Activated T-helper 1 cell treated with Interleukin-2 at 50 U/mL for 16 hours (primary cell): ENCODE results near the gene CABLES1.
"Not testable (repeated sequence)": the region's sequence is repeated elsewhere in the genome, so short reads cannot be mapped to it uniquely, and the experiment has no call there.

Experiments used
- DNase-seq: peaks from one replicate; pipeline ENCODE4 v3.0.0-alpha.2; 2020; ENCODE audit warnings: low read depth

Gene CABLES1

GRCh38 chr18:23241833-23242496 lies 106.7 kb downstream of the CABLES1 start:
- DNase-seq: not testable (repeated sequence)

GRCh38 chr18:23243178-23243577 lies 107.9 kb downstream of the CABLES1 start:
- DNase-seq: no peak

- no peak for DNase-seq
These were observed 108.5 kb downstream of the CABLES1 start for GRCh38 chr18:23243816-23244215.

- no peak for DNase-seq
These were observed 109.1 kb downstream of the CABLES1 start for GRCh38 chr18:23244401-23244800.

- DNase-seq: no peak
These were observed 110.2 kb downstream of the CABLES1 start for GRCh38 chr18:23245461-23245860.

GRCh38 chr18:23247331-23247730 lies 112.0 kb downstream of the CABLES1 start:
- DNase-seq: no peak

- DNase-seq: no peak
These were observed 112.6 kb downstream of the CABLES1 start for GRCh38 chr18:23247896-23248295.

GRCh38 chr18:23248826-23249225 lies 113.5 kb downstream of the CABLES1 start:
- DNase-seq: no peak

GRCh38 chr18:23249348-23249747 lies 114.1 kb downstream of the CABLES1 start:
- DNase-seq: no peak

- no peak for DNase-seq
These were observed 115.8 kb downstream of the CABLES1 start for GRCh38 chr18:23250893-23251656.

- DNase-seq: no peak
These were observed 118.3 kb downstream of the CABLES1 start for GRCh38 chr18:23253630-23254029.

GRCh38 chr18:23257137-23257536 lies 121.9 kb downstream of the CABLES1 start:
- no peak for DNase-seq

GRCh38 chr18:23257686-23258565 lies 122.6 kb downstream of the CABLES1 start:
- DNase-seq: no peak

GRCh38 chr18:23258566-23259469 lies 123.5 kb downstream of the CABLES1 start:
- DNase-seq: no peak

- DNase-seq: no peak
These were observed 124.7 kb downstream of the CABLES1 start for GRCh38 chr18:23259701-23260681.

- DNase-seq: no peak
These were observed 125.8 kb downstream of the CABLES1 start for GRCh38 chr18:23260926-23261590.

GRCh38 chr18:23263551-23264235 lies 128.4 kb downstream of the CABLES1 start:
- DNase-seq: no peak

GRCh38 chr18:23265682-23266399 lies 130.6 kb downstream of the CABLES1 start:
- DNase-seq: no peak
